Kidney tubule cell (primary cell): ENCODE results near the gene PHIP.
"Not testable (repeated sequence)": the region's sequence is repeated elsewhere in the genome, so short reads cannot be mapped to it uniquely, and the experiment has no call there.

ENCODE experiments used
- DNase-seq: peaks from one replicate; pipeline ENCODE4 v3.0.0-alpha.2; 2018; ENCODE audit warnings: low spot score

PHIP gene

DNA sequence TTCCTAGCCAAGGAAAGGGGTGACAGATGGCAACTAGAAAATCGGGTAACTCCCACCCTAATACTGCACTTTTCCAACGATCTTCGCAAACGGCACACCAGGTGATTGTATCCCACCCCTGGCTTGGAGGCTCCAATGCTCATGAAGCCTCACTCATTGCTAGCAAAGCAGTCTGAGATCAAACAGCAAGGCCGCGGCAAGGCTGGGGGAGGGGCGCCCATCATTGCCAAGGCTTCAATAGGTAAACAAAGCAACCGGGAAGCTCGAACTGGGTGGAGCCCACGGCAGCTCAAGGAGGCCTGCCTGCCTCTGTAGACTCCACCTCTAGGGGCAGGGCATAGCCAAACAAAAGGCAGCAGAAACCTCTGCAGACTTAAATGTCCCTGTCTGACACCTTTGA, 156.9 kb downstream of the PHIP start:
- DNase-seq = not testable (repeated sequence)

- DNase-seq = no peak
Measured at GRCh38 chr6:78917788-78918187, 160.3 kb downstream of the PHIP start.

DNA sequence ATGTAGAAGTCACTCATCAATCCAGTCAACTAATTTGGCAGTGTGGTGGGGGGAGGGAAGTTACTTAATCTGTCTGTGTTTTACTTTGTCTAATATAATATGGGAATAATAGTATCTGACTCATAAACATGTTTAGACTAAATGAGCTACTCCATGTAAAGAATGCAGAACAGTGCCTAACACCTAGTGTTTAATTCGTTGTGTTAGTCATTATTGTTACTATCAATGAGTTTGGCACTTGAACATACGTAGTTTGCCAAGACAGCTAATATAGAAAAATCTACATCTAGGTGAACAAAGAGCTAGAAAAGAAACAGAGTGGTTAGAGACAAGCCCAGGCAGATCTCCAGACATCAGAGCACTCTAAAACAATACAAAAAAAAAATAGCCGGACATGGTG, 161.6 kb downstream of the PHIP start:
- no peak for DNase-seq

- DNase-seq = no peak
Measured at GRCh38 chr6:78911218-78911940, 166.7 kb downstream of the PHIP start.

DNA sequence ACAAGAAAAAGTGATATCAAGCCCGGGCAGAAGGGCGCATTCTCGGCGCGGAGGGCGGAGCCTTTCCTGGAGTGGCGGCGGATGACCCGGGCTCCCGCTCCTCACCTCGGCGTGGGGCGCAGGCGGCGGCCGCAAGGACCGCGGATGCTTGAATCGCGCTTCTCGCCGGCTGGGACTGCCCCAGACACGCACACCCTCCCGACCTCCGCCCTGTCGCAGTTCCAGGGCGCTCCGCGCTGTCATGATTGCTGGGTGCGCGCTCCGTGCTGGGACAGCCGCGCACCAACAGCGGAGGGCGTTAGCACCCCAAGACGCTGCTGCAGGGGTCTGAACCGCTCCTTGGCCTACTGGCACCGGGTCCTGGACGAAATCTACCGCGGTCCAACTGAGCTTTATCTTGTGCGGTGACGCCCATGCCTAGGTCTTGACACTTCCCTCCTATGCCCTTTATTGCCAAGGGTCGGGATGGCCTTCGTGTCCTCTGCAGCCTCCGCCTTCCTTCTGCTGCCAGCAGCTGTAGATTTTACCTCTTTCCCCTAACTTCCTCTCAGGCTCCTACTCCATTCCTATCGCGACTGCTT, 167.4 kb downstream of the PHIP start:
- DNase-seq = peak; percentile 15

GRCh38 chr6:78910010-78910409, 168.0 kb downstream of the PHIP start:
- DNase-seq = no peak

DNA sequence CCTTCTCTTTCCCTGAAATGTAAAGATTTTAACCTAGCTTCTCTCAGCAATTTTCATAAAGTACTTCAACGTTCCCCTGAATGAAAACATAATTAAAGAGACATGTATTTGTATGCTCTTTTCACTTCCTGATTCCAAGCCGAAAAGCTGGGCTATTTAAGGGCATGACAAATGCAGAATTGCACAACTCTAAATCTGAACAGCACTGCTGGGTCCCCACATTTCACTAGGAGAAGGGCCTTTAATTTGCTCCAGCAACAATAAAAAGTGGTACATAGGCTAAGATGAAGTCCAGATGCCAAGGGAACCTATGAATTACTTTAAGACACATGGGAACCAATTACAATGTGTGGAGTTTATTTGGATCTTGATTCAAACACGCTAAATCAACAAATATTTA, 168.7 kb downstream of the PHIP start:
- DNase-seq = no peak

- DNase-seq = no peak
Measured at GRCh38 chr6:78908621-78909020, 169.4 kb downstream of the PHIP start.

DNA sequence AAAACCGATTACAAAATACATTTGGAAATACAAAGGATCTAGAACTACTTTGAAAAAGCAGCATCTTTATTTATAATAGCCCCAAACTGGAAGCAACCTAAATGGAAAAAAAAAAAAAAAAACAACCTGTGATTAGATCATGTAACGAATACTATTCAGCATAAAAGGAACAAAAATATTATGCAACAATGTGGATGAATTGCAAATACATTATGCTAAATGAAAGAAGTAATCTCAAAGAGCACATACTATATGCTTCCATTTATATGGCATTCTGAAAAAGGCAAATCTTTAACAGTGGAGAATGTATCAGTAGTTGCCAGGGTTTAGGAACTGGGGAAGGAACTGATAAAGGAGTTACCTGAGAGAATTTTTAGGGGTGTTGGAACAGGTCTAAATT, 181.8 kb downstream of the PHIP start:
- DNase-seq = no peak

DNA sequence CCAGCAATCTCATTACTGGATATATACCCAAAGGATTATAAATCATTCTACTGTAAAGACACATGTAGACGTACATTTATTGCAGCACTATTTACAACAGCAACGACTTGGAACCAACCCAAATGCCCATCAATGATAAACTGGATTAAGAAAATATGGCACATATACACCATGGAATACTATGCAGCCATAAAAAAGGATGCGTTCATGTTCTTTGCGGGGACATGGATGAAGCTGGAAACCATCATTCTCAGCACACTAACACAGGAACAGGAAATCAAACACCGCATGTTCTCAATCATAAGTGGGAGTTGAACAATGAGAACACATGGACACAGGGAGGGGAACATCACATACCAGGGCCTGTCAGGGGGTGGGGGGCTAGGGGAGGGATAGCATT, 188.2 kb downstream of the PHIP start:
- DNase-seq = not testable (repeated sequence)
